Upper lobe of left lung (tissue), 6 donors: ENCODE results near the gene CA10. TPM values are rescaled to one million over a fixed set of nuclear protein-coding genes. Genes with fewer than 3 reads are reported as not detected.

ENCODE experiments used
- ATAC-seq, 2 donors: fragments of 200-7000 bp; cut with Tn5 transposase; one replicate each; pipeline ENCODE4 v1.9.1; 2022; ENCODE audit warnings: mild to moderate bottlenecking in 2 of 2, moderate library complexity in 2 of 2; ENCODE audit not compliant: low FRiP score in 2 of 2
- DNase-seq, 2 donors: peaks; one replicate each; pipeline ENCODE4 v3.0.0-alpha.2; 2019 to 2020
- H3K27ac ChIP-seq, 4 donors: fragments of 200-600 bp; sonication (generic); one replicate each; pipeline ENCODE4 v1.5.1; 2016 to 2019
- H3K27me3 ChIP-seq, 4 donors: fragments of 200-600 bp; sonication (generic); one replicate each; pipeline ENCODE4 v1.5.1; 2017 to 2019
- H3K36me3 ChIP-seq, 4 donors: fragments of 200-600 bp; sonication (generic); one replicate each; pipeline ENCODE4 v1.5.1; 2016 to 2019
- H3K4me1 ChIP-seq, 4 donors: fragments of 200-600 bp; sonication (generic); one replicate each; pipeline ENCODE4 v1.5.1; 2018 to 2019
- H3K4me3 ChIP-seq, 4 donors: fragments of 200-600 bp; sonication (generic); one replicate each; pipeline ENCODE4 v1.5.1; 2017 to 2019; ENCODE audit warnings: mild to moderate bottlenecking in 2 of 4, moderate library complexity in 1 of 4
- H3K9me3 ChIP-seq, 4 donors: fragments of 200-600 bp; sonication (generic); one replicate each; pipeline ENCODE4 v1.5.1; 2018 to 2019
- EP300 ChIP-seq, 4 donors: sonication (generic); formaldehyde crosslinking; IDR thresholded peaks; one replicate each; pipeline ENCODE4 v1.5.1; 2017; ENCODE audit warnings: antibody characterized with exemption in 4 of 4, control low read depth in 2 of 4
- POLR2A ChIP-seq, 4 donors: fragments of 450-650 bp; IDR thresholded peaks; one replicate each; pipeline ENCODE4 v1.5.1; 2016 to 2017; ENCODE audit warnings: antibody characterized with exemption in 4 of 4, mild to moderate bottlenecking in 2 of 4
- POLR2AphosphoS5 ChIP-seq, 2 donors: sonication (generic); formaldehyde crosslinking; IDR thresholded peaks; one replicate each; pipeline ENCODE4 v1.5.1; 2017; ENCODE audit warnings: antibody characterized with exemption in 2 of 2
- WGBS, 2 donors: methylation state at CpG; one replicate each; pipeline ENCODE4 v1.1.5; 2017 to 2018; 5-methylcytosine and 5-hydroxymethylcytosine counted together
- total RNA-seq, 6 donors: library from RNA; depleted of rRNA in 4 of 6; stranded (reverse); fragments of >200 nt in 4 of 6; gene quantifications; one replicate each; pipeline versions ENCODE4 v1.1.0 to v1.2.1, GENCODE V29; 2016 to 2021
- TF ChIP-seq, protein P1 (sequence below), 6 experiments: fragments of 450-650 bp in 4 of 6; fragments of 200-600 bp in 2 of 6; sonication (generic) in 2 of 6; IDR thresholded peaks; one replicate each; pipeline ENCODE4 v1.5.1; 2016 to 2019; ENCODE audit warnings: antibody characterized with exemption in 6 of 6
- donor health status: DM: no; HTN: no; CAD: no; lungs with moderate emphysema.
- donor health status: DM: no; HTN: yes; CAD: no; lungs with severe emphysema.

Gene CA10
- under 1 TPM in 1 of 6 donors, not detected in 5; 0.10 TPM for total RNA-seq

DNA sequence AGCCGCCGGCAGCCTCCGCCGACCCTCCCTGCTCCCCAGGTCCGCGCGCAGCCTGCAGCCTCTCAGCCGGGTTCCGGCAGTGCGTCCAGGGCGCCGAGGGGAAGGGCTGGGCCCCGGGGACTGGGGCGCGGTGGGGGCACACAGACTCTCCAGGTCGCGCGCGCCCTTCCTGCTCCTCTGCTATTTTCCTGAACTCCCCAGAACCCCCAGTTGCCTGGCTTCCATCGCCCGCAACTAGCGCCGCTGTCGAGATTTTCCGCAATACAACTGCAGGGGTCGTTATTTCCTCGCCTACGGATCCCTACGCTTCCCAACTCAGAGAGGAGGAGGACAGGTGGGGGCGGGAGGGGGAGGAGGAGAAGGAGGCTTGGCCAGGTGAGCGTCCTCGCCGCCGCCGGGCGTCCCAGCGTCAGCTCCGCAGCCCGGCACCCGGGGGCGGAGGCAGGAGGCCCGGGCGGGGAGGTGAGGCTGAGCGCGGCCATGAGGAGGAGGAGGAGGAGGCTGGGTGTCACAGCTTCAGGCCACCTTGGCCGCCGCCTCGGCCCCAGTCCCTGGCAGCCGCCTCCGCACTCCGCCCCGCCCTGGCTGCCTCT, at the start of gene CA10:
TSS of gene CA10 (minus strand) at position 265 of the 593 bp plus-strand sequence.
- peak within 1 kb of the TSS in 3 of 4 donors; percentile 4 to 18 (median 5) for H3K4me3 ChIP-seq
- DNase-seq, result peak in 1 of 2 donors; percentile 81
- no peaks in the 10 kb centered on the region for H3K36me3 ChIP-seq
- H3K4me1 ChIP-seq, result peaks cover 0 to 11% (median 4%) of the 10 kb centered on the region in 4 donors
- H3K27me3 ChIP-seq, result peaks cover 0 to 22% (median 6%) of the 10 kb centered on the region in 4 donors
- TF ChIP-seq POLR2AphosphoS5 (IDR thresholded peaks at IDR 0.05) (no peak), POLR2A (IDR thresholded peaks at IDR 0.05) (no peak), EP300 (IDR thresholded peaks at IDR 0.05) (no peak)
- TF ChIP-seq, protein P1, sequence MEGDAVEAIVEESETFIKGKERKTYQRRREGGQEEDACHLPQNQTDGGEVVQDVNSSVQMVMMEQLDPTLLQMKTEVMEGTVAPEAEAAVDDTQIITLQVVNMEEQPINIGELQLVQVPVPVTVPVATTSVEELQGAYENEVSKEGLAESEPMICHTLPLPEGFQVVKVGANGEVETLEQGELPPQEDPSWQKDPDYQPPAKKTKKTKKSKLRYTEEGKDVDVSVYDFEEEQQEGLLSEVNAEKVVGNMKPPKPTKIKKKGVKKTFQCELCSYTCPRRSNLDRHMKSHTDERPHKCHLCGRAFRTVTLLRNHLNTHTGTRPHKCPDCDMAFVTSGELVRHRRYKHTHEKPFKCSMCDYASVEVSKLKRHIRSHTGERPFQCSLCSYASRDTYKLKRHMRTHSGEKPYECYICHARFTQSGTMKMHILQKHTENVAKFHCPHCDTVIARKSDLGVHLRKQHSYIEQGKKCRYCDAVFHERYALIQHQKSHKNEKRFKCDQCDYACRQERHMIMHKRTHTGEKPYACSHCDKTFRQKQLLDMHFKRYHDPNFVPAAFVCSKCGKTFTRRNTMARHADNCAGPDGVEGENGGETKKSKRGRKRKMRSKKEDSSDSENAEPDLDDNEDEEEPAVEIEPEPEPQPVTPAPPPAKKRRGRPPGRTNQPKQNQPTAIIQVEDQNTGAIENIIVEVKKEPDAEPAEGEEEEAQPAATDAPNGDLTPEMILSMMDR (IDR thresholded peaks at IDR 0.05), result no peak
- WGBS, 2 donors, result 6 to 7% methylated on average over 13 to 43 of the region's 52 CpGs
- peak in 1 of 2 donors; percentile 23 for ATAC-seq
- H3K9me3 ChIP-seq, result no peaks in the 10 kb centered on the region
- H3K27ac ChIP-seq, result no peak within 1 kb of the TSS

DNA sequence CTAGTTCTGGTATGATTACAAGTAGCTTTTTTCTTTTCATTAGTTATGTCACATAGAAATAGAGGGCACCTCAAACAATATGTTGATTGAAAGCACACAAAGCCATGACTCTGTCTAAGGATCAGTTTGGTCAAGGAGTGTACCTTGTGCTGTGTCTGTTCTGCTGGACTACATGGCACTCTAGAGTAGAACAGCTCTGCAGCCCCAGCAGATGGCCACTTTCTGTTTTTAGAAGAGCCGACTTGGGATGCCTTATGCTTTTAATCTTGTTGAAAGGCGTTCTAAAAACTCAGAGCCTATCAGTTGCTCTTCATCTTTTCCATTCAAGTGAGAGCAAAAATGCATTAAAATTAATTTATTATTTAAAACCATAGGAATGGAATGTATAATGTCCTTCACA, 49.3 kb upstream of the CA10 start:
- Histone ChIP-seq H3K27ac (no peak overlapping the region), H3K4me3 (no peak overlapping the region), H3K9me3 (no peaks in the 10 kb centered on the region), H3K36me3 (no peaks in the 10 kb centered on the region), H3K27me3 (no peaks in the 10 kb centered on the region), H3K4me1 (no peaks in the 10 kb centered on the region)
- TF ChIP-seq POLR2AphosphoS5 (IDR thresholded peaks at IDR 0.05), result no peak
- no peak for TF ChIP-seq EP300 (IDR thresholded peaks at IDR 0.05)
- TF ChIP-seq, protein P1 (IDR thresholded peaks at IDR 0.05), result no peak
- TF ChIP-seq POLR2A (IDR thresholded peaks at IDR 0.05), result no peak
- ATAC-seq, result no peak
- WGBS, 2 donors, result 63 to 83% methylated on average over 2 of the region's 2 CpGs
- DNase-seq, result no peak

DNA sequence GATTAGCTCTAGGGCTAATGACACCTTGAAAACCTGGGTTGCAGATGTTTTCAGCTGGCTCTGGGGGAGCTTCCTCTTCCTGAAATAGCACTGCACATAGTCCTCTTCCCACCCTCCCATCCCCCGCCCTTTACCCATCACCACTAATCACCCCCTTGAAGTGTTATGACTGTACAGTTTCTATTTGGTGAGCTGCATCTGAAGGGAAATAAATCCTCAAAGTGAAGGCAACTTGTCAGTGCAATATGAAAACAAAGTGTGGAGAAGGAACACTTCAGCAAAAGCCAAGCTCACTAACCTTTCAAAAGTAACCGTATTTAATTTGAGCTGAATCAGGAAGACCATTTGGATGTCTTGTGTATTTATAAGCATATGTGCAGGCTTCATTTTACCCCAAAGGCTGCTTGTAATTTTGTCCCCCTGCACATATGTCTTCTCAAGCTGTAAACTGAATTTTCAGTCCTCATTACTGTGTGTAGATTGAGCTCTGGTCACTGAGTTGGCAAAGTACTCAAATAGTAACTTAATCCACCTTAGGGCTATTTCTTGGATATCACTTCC, 44.1 kb upstream of the CA10 start:
- Histone ChIP-seq H3K9me3 (no peaks in the 10 kb centered on the region), H3K27me3 (no peaks in the 10 kb centered on the region), H3K4me3 (no peak overlapping the region), H3K27ac (no peak overlapping the region), H3K36me3 (no peaks in the 10 kb centered on the region), H3K4me1 (no peaks in the 10 kb centered on the region)
- ATAC-seq, result no peak
- 78 to 85% methylated on average over 2 of the region's 2 CpGs for WGBS, 2 donors
- no peak for TF ChIP-seq POLR2A (IDR thresholded peaks at IDR 0.05)
- no peak for TF ChIP-seq EP300 (IDR thresholded peaks at IDR 0.05)
- TF ChIP-seq, protein P1 (IDR thresholded peaks at IDR 0.05), result no peak
- no peak for TF ChIP-seq POLR2AphosphoS5 (IDR thresholded peaks at IDR 0.05)
- no peak for DNase-seq

DNA sequence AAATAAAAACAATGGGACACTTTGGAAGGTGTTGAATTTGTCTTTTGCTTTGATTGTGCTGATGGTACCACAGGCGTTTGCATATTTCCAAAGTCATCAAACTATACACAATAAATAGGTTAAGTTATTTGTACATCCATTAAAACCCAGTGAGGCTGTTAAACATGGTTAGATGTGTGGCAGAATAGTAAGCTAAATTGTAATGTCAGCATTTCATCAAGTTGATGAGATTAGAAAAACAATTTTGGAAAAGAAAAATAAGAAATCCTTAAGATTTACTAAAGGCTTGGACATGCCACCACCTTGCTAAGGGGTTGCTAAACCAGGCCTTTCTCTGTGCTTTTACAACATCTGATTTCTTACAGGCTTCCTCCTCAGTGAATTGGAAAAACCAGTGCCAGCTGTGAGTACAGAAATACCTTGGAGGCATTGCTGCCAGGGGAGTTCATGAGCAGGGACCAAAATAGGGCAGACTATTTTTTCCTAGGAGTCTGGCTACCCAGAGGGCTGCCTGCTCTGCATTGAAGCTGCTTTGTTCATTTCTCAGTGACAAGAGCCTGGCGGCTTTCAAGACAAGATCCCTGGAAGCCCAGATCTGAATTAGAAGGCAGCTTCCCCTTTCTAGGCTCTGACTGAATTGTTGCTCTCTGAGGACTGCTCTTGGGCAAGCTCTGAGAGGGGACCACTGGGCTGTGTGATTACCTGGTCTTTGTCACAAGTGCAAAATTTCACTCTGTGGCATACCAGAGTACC, 43.4 kb upstream of the CA10 start:
- no peak for ATAC-seq

More for the DNA sequence above, 43.4 kb upstream of the CA10 start:
- Histone ChIP-seq H3K27ac (no peak overlapping the region), H3K9me3 (no peaks in the 10 kb centered on the region), H3K27me3 (no peaks in the 10 kb centered on the region), H3K4me3 (no peak overlapping the region), H3K4me1 (no peaks in the 10 kb centered on the region), H3K36me3 (no peaks in the 10 kb centered on the region)
- no peak for DNase-seq
- TF ChIP-seq POLR2AphosphoS5 (IDR thresholded peaks at IDR 0.05) (no peak), EP300 (IDR thresholded peaks at IDR 0.05) (no peak), POLR2A (IDR thresholded peaks at IDR 0.05) (no peak)
- TF ChIP-seq, protein P1 (IDR thresholded peaks at IDR 0.05), result no peak
- WGBS, 2 donors, result 63 to 69% methylated on average over 2 of the region's 2 CpGs
